Stimulated activated CD4-positive, alpha-beta T cell treated with anti-CD3 and anti-CD28 coated beads, Interleukin-12 subunit alpha, Interleukin-12 subunit beta, amount 100 ng/mL, for 48 hours (primary cell): ENCODE results near the gene TMEM63B.
"Not testable (repeated sequence)": the region's sequence is repeated elsewhere in the genome, so short reads cannot be mapped to it uniquely, and the experiment has no call there.

Source experiments
- DNase-seq, 3 donors: peaks; one replicate each; pipeline ENCODE4 v3.0.0-alpha.2; 2020; ENCODE audit warnings: low read depth in 2 of 3, low spot score in 1 of 3

Gene TMEM63B

GRCh38 chr6:44127186-44128019 is at the start of gene TMEM63B, which contains the start of gene MRPL14:
TSS of gene TMEM63B (plus strand) at chr6:44127554. CDS start at chr6:44134585, 7,031 bp downstream.
TSS of gene MRPL14 (minus strand) at chr6:44127452. CDS start at chr6:44116611, 10,841 bp downstream.
- peak; percentile 78 to 88 (median 80) for DNase-seq

- no peak for DNase-seq
Observed at GRCh38 chr6:44078219-44078826, 49.0 kb upstream of the TMEM63B start.

- peak; percentile 58 to 83 (median 59) for DNase-seq
Observed at GRCh38 chr6:44078827-44079671, 48.3 kb upstream of the TMEM63B start.

- DNase-seq, result no peak
Observed at GRCh38 chr6:44079672-44080071, 47.7 kb upstream of the TMEM63B start.

- DNase-seq, result no peak
Observed at GRCh38 chr6:44080561-44081521, 46.5 kb upstream of the TMEM63B start.

GRCh38 chr6:44081753-44082152 is 45.6 kb upstream of the TMEM63B start:
- DNase-seq, result no peak

GRCh38 chr6:44082872-44083321 is 44.5 kb upstream of the TMEM63B start:
- DNase-seq, result no peak

GRCh38 chr6:44084231-44085014 is 42.9 kb upstream of the TMEM63B start:
- no peak for DNase-seq

- DNase-seq, result no peak
Observed at GRCh38 chr6:44085219-44085618, 42.1 kb upstream of the TMEM63B start.

GRCh38 chr6:44086931-44087574 is 40.3 kb upstream of the TMEM63B start:
- DNase-seq, result no peak

- no peak for DNase-seq
Observed at GRCh38 chr6:44087623-44088022, 39.7 kb upstream of the TMEM63B start.

GRCh38 chr6:44088827-44089590 is 38.3 kb upstream of the TMEM63B start:
- no peak for DNase-seq

GRCh38 chr6:44090465-44090864 is 36.9 kb upstream of the TMEM63B start:
- no peak for DNase-seq

GRCh38 chr6:44091356-44091755 is 36.0 kb upstream of the TMEM63B start:
- DNase-seq, result not testable (repeated sequence)

GRCh38 chr6:44091981-44092884 is 35.1 kb upstream of the TMEM63B start:
- DNase-seq, result no peak

GRCh38 chr6:44093066-44093465 is 34.3 kb upstream of the TMEM63B start:
- DNase-seq, result no peak

GRCh38 chr6:44093750-44094402 is 33.5 kb upstream of the TMEM63B start:
- no peak for DNase-seq
